ENCODE results near the gene TSPAN11.

TSPAN11 gene

DNA sequence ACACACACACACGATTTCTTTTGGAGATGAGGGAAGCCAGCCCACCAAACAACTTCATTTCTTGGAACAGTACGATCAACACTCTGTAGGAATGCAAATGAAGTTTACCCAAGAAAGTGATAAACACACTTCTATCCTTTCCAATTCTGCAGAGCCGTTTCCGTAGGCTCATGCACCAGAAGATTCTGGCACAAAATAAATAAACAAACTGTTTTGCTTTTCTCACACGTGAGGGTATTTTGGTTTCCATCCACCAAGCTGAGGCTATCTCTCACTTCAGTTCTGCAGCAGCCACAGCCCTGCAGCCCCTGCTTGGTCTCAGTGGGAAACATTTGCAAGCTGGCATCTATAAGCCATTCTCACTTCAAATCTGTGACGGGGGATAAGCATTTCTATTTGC, 15.3 kb upstream of the TSPAN11 start:
- no peak for DNase-seq (ENCODE audit: low read depth in 2 of 2)

DNA sequence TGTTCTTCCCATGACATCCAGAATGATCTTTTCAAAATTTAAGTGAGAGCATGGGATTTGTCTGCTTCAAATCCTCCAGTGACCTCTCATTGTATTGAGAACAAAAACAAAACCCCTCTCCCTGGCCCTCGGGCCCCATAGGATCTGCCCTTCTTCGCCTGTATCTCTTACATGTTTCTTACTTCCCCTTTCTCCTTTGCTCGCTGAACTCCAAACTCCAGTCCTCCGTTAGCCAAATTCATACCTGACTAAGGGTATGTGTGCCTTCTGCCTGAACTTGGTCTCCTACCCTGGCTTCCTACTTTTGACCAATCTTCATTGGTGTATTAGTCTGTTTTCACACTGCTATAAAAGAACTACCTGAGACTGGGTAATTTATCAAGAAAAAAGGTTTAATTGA, 13.2 kb upstream of the TSPAN11 start:
- no peak for DNase-seq (ENCODE audit: low read depth in 2 of 2)

- no peak for DNase-seq (ENCODE audit: low read depth in 2 of 2)
Observed at GRCh38 chr12:30914986-30915591, 11.5 kb upstream of the TSPAN11 start.

DNA sequence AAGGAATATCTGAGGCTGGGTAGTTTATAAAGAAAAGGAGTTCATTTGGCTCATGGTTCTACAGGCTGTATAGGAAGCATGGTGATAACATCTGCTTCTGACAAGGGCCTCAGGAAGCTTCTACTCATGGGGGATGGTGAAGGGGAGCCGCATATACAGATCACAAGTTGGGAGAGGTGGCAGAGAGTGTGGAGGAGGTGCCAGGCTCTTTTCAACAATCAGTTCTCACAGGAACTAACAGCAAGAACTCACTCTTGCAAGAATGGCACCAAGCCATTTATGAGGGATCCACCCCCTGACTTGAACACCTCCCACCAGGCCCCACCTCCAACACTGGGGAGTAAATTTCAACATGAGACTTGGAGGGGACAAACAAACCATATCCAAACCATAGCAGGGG, 3.5 kb upstream of the TSPAN11 start:
- no peak for DNase-seq (ENCODE audit: low read depth in 2 of 2)

DNA sequence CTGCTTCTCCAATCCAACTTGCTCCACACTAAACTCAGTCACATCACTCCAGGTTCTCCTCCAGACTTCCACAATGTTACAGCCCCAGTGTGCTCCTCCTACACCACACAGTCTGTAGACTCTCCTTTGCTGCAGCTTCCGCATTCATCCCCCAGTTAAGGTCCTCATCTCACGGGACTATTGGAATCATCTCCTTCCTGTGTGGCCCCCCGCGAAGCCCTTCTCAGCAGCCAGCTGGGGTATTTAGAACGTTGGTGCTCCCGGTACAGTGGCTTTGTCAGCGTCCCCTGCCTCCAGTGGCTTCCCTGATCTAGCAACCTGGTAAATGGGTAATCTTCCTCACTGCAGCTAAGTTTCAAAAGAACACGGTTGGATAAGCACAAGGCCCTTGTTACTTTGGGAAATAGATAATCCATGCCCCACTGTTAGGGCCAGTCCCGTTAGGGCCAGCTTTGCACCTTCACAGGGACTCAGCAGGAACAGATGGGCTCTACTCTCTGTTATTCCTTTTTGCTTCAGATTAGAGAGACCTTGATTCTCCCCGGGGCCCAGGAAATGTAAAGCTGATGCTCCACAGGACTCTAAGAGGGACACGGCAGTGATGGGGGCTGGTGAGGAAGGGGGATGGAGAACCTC, 823 bp upstream of the TSPAN11 start:
- DNase-seq (ENCODE audit: low read depth in 2 of 2): no peak

- DNase-seq (ENCODE audit: low read depth in 2 of 2): no peak
Observed at GRCh38 chr12:30927222-30927611, 669 bp downstream of the TSPAN11 start.

GRCh38 chr12:30928356-30929244, 2.1 kb downstream of the TSPAN11 start:
- DNase-seq (ENCODE audit: low read depth in 2 of 2): no peak

- no peak for DNase-seq (ENCODE audit: low read depth in 2 of 2)
Observed at GRCh38 chr12:30930238-30930637, 3.7 kb downstream of the TSPAN11 start.

- DNase-seq (ENCODE audit: low read depth in 2 of 2): no peak
Observed at GRCh38 chr12:30930641-30931040, 4.1 kb downstream of the TSPAN11 start.

- no peak for DNase-seq (ENCODE audit: low read depth in 2 of 2)
Observed at GRCh38 chr12:30932881-30933280, 6.3 kb downstream of the TSPAN11 start.

- DNase-seq (ENCODE audit: low read depth in 2 of 2): no peak
Observed at GRCh38 chr12:30934811-30935210, 8.3 kb downstream of the TSPAN11 start.

DNA sequence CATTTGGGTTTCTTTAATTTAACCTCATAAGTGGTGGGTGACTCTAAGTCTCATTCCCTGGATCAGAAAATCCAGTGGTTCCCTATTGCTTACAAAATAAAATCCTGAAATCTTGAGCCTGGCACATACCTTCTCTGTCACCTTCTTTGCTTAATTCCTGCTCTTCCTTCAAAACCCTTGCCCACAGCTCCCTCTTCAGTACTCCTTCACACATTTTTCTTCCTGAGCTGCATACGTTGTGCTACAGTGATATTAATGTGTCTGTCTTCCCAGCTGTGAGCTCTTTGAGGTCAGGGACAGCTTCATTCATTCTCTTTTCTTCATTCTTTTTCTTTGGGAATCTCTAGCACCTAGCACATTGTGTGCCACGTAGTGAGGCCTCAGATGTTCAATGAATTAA, 9.5 kb downstream of the TSPAN11 start:
- no peak for DNase-seq (ENCODE audit: low read depth in 2 of 2)

GRCh38 chr12:30939234-30939633, 12.7 kb downstream of the TSPAN11 start:
- DNase-seq (ENCODE audit: low read depth in 2 of 2): no peak

- no peak for DNase-seq (ENCODE audit: low read depth in 2 of 2)
Observed at GRCh38 chr12:30942486-30942885, 15.9 kb downstream of the TSPAN11 start.

- DNase-seq (ENCODE audit: low read depth in 2 of 2): no peak
Observed at GRCh38 chr12:30942936-30943335, 16.4 kb downstream of the TSPAN11 start.

GRCh38 chr12:30945443-30946164, 19.1 kb downstream of the TSPAN11 start:
- no peak for DNase-seq (ENCODE audit: low read depth in 2 of 2)

GRCh38 chr12:30952015-30952414, 25.5 kb downstream of the TSPAN11 start:
- DNase-seq (ENCODE audit: low read depth in 2 of 2): no peak

GRCh38 chr12:30953257-30953656, 26.7 kb downstream of the TSPAN11 start:
- DNase-seq (ENCODE audit: low read depth in 2 of 2): no peak

DNA sequence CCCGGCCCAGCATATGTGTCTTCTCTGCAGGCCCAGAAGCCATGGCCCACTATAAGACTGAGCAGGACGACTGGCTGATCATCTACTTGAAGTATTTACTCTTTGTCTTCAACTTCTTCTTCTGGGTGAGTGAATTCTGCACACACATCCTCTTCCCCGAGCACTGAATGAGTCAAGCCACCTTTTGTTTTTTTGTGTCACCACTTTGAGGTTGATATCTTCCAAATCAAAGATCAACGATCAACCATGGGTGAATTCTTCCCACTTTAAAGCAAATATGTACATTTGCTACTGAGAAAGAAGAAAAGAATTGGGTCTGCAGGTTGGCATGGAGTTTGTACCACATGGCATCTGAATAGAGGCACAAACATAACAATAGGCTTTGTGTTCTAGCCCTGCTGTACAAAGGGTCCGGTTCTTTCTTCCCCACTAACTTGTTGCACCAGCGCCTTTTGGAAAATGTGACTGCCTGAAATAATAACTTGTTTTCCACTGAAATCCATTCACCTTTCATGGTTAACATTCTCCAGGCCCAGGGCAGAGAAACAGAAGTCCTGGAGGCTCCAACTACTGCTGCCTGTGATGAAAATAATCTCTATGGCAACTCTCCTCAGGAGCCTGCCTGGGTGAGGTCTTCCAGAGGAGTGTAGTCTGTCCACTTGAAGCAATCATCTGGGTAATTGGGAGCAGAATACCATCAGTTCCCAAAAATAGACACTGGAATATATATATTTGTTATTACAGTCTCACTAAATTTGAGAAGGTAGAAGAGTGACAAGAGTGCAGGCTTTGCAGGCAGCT, 27.6 kb downstream of the TSPAN11 start:
- no peak for DNase-seq (ENCODE audit: low read depth in 2 of 2)

DNA sequence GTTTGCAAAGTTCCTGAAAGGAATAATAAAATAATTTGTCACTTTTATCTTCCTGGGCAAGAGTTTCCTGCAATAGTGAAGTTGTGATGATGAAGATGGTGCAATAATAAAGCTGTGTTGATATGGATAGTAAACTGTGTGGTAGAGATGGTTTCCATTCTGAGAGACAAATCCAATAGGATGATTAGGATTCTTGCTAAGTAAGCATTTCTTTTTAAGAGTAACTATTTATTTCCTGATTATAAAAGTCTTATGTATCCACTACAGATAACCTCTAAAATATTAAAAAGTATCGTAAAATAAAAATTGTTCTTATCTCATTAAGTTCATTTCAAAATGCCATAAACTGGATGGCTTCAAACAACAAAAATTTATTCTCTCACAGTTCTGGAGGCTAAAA, 28.7 kb downstream of the TSPAN11 start:
- no peak for DNase-seq (ENCODE audit: low read depth in 2 of 2)

DNA sequence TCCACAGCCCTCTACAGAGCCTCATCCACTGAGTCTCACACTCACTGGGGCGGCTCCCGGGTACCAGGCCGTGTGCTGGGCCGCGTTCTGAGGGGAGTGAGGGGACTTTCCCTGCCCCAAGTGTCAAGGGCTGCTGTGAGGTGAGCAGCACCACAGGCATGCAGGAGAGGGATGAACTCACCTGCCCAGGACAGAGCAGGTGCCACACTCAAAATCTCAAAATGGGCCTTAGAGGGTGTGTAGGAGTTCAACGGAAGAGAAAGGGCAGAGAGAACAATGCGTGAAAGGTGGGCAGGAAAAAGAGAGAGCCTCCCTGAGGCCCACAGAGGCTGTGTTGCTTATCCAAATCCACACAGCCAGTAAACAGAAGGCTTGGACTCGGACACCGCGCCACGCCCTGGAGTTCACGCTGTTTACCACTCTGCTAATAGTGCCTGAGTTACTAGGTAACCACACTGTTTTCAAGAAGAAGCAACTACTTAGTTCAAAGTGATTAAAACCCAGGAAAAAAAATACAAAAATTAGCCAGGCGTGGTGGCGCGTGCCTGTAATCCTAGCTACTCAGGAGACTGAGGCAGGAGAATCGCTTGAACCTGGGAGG, 32.7 kb downstream of the TSPAN11 start:
- no peak for DNase-seq (ENCODE audit: low read depth in 2 of 2)

Data from stimulated activated CD8-positive, alpha-beta memory T cell treated with anti-CD3 and anti-CD28 coated beads, Interleukin-2, amount 100 ng/mL, for 48 hours (primary cell).